HG03575 (cell line): ENCODE data around the gene CSNK1G2.

ENCODE experiments used
- ATAC-seq: cut with Tn5 transposase; IDR thresholded peaks from one replicate; pipeline ENCODE4 v1.9.1; 2021; ENCODE audit not compliant: unreplicated experiment, insufficient number of reproducible peaks, low FRiP score; ENCODE audit errors: extremely low read depth

The CSNK1G2 gene

DNA sequence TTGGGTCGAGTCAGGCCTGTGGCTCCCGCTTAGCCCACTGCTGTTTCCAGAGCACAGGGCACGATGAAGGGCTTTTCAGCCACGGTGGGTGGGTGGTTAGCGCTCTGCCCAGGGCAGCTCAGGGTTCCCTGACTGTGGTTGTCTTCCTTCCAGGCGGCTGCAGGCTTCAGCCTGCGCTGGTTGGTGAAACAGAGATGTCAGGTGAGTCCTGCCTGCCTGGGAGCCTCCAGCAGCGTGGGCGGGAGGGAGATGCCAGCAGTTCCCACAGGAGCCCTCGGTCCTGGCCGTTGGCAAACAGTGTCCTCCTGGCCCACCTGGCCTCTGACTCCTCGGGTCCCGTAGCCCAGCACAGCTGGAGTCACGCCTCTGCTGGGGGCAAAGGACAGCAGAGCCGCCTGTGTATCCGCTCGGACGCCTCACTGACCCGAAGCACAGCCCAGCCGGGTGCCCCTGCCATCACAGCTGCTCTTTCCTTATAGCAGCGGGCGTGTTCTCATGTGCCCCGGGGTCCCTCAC, 26.1 kb upstream of the CSNK1G2 start:
- ATAC-seq, result no peak

DNA sequence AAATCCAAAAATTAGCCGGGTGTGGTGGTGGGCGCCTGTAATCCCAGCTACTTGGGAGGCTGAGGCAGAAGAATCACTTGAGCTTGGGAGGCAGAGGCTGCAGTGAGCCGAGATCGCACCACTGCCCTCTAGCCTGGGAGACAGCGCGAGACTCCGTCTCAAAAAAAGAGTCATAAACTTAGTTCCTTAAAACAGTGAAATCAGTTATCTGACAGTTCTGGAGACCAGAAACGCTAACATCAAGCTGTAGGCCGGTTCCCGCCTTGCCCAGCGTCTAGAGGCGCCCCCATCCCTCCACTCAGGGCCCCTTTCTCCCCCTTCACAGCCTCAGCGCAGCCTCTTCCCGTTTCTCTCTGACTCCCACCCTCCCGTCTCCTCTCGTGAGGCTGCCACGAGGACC, 23.8 kb upstream of the CSNK1G2 start:
- no peak for ATAC-seq

DNA sequence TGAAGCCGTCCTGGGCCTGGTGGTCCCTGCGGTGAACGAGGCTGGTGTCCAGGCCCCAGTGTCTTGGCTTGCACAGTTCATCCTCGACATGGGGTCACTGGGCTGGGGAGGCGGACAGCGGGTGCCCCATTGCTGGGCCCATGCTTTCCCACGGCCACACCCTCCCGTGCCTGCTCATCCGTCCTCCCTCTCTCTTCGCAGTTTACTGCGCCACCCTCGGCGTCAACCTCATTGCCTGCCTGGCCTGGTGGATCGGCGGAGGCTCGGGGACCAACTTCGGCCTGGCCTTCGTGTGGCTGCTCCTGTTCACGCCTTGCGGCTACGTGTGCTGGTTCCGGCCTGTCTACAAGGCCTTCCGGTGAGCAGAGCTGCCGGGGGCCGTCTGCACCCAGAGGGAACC, 23.0 kb upstream of the CSNK1G2 start:
- ATAC-seq, result no peak

DNA sequence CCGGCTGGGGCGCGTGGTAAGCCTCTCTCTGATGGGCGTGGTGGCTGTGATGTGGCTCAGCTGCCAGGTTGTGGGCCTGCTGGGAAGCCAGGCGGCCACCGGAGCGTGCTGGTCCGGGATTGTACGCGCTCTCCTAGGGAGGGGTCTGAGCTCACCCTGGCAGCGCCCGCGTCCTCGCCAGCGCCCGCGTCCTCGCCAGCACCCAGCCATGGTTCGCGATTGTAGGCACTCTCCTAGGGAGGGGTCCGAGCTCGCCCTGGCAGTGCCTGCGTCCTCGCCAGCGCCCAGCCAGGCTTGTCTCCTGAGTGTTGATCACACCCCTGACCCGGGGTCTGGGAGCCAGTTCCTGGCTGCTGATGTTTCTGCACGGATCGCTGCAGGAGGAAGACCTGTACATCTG, 22.0 kb upstream of the CSNK1G2 start:
- ATAC-seq, result no peak

DNA sequence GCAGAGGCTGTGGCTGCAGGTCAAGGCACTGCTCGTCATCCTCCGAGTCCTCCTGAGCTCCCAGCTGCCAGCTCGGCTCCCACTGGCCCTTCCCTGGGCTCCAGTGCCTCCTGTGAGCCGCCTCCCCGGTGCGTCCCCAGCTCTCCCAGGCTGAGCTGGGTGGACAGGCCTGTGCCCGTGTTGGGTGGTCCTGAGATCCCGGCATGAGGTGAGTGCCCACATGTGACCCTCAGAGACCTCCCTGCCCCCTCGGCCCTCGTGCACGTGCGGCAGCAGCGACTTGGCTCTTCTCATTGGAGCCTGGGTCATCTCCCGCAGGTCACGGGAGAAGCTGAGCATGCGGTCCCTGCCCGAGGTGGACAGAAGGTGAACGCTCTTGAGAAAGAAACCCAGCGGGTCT, 20.3 kb upstream of the CSNK1G2 start:
- ATAC-seq, result no peak

DNA sequence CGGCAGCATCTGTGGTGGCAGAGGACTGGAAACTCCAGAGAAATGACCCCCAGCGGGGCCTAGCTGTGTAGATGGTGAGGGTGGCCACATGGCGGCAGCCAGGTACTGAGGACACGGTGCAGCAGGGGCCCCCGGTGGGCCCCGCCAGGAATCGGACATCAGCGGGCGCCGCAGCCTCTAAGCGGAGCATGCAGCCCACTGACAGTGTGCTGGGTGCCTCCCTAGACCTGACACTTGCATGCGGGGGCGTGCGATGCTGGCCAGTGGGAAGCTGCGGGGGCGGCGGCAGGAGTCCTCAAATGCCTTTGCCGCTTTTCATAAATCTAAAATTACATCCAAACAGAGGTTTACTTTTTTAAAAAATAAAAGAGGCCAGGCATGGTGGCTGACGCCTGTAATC, 19.6 kb upstream of the CSNK1G2 start:
- no peak for ATAC-seq

DNA sequence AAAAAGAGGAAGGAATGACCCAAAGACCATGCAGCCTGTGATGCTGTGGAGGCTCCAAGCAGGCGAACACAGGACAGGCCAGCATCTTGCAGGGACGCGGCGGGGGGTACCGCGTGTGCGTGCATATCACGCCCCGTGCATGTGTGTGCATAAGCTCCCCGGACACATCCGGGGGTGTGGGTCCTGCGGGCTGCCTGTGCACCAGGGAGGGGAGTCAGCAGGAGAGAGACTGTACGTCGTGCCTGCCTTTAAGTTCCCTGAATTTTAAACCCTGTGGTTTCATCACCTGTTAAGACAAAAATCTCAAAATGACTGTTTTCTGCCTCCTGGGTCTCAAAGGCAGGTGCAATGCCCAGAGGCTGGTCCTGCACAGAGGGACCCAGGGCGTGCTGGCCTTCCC, 19.1 kb upstream of the CSNK1G2 start:
- no peak for ATAC-seq

DNA sequence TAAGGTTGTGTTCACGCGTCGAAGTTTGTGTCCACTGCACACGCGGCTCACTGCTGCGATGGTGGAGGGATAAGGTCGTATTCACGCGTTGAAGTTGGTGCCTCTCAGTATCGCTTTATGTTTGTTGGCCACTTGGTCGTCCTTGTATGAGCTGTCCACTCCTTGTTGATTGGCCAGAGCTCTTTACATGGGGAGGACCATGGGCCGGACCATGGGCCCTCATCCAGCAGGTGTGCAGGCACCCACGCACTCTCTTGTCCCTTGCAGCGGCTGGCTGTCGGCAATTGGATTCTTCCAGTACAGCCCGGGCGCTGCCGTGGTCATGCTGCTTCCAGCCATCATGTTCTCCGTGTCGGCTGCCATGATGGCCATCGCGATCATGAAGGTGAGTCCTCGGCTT, 18.2 kb upstream of the CSNK1G2 start:
- no peak for ATAC-seq

DNA sequence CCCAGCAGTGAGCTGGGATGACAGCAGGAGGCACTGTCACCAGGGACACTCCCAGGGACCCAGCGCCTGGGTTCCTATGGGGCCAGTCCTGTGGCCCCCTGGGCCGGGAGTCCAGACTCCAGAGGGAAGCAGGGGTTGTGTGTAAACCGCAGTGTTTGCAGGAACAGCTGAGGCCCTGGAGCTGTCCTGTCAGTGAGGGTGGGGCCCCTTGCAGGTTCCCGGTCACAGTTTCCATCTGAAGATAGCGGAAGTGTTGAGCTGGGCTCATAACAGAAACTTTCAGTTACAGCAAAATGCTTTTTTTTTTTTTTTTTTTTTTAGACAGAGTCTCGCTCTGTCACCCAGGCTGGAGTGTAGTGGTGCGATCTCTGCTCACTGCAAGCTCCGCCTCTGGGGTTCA, 17.7 kb upstream of the CSNK1G2 start:
- no peak for ATAC-seq

DNA sequence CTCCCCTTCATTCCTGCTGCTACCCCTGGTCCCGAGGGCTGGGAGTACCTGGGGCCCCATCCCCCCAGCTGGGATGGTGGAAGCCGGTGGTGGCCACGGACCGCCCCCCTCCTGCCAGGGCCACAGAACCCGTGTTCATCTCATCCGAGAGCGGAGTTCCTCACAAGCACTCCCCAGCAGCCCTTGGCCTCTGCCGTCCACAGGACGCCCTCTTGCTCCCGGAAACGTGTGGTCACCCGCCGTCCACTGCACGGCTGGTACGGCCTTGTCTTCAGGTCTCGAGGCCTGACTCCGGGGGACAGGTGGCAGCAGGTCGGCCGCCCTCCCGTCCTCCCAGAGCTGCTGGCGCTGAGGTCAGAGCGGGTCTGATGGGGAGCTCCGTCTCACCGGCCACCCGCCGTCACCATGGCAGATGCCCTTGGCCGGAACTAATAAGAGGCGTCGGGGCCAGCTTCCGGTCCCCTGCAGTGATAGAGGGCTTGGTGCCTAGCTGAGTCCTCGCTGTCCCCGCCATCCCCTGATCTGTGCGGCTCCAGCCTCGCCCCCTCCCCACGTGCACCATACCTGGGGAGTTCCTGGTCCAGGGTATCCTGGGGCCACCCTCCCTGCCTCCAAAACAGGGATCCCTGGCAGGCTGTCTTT, 16.5 kb upstream of the CSNK1G2 start:
- ATAC-seq, result no peak

DNA sequence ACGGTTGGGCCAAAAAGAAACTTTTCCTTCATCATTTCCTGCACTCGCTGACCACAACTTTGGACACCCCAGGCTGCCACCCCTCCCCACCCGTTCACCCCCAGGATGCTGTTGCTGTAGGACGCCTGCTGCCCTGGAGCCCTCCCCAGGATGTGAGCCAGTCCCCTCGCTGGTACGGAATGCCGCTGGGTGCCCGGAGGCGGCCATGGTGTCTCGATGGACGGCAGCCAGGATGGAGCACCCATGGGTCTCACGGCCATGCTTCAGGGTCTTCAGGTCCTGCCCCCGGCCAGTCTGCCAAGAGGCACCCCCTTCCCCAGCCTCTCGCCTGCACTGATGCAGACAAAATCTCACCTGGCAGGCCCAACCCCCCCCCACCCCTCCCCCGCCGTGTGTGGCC, 15.4 kb upstream of the CSNK1G2 start:
- ATAC-seq, result no peak

DNA sequence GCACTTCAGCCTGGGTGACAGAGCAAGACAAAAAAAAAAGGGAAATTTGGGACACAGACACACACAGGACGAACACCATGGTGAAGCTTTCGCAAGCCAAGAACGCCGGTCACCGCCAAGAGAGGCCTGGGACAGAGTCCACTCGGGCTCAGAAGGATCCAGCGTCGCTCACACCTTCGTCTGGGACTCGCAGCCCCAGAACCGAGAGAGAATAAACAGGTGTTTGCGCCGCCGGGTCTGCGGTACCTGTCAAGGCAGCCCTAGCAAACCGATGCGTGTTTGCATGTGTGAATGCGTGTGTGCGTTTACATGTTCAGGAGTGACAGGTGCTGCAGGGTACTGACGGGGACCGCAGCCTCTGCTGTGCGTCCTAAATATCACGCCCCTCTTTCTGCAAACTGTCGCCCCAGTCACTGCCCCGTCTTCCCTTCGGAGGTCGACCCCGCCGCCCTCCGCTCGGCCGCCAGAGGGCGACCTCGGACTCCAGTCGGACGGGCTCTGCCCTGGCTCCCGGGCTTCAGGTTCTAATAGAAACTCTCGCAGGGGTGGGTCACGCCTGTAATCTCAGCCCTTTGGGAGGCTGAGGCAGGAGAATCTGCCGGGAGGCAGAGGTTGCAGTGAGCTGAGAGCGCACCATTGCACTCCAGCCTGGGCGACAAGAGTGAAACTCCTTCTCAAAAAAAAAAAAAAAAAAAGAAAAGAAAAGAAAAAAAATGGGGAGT, 11.8 kb upstream of the CSNK1G2 start:
- no peak for ATAC-seq

DNA sequence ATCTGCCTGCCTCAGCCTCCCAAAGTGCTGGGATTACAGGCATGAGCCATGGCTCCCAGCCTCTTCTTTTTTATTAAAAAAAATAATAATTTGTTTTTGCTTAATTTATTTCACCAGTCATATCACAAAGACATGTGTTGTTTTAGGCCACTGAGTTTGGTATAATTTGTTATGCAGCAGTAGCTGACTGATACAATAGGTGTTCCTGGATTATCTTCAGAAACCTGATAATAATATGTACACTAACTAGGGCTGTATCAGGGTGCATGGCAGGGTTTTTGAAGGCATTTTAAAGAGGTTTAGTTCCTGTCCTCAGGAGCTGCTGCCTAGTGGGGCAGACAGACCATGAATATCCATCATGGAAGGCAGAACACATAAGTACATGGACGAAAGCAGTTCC, 9.5 kb upstream of the CSNK1G2 start:
- ATAC-seq, result no peak

DNA sequence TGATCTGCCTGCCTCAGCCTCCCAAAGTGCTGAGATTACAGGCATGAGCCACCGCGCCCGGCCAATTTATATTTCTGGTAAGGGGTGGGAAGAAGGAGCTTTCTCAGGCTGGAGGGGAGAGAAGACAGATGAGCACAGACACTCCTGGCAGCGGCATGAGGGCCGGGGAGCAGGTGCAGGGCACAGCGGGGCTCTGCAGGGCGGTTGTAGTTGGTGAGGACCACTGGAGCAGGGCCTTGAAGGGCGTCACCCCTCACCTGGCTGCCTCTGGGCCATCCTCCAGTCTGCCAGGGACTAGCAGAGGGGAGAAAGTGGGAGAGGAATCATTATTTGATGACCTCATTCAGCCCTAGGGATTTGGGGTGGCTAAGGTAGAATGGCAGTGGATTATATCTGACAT, 8.6 kb upstream of the CSNK1G2 start:
- ATAC-seq, result no peak

DNA sequence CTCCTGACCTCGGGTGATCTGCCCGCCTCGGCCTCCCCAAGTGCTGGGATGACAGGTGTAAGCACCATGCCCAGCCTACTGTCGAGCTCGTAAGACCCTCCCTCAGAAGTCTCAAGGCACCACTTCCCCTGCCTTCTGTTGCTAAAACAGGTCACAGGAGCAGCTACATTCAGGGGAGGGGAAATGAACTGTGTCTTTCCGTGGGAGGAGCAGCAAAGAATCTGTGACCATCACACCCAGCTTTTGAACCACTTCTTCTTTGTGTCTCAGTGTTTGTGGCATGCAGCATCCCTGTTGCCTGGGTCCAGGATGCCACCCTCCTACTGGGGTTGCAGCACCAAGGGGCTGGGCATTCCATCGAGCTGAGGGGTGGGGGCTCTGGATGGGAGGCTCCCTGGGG, 7.7 kb upstream of the CSNK1G2 start:
- ATAC-seq, result no peak

DNA sequence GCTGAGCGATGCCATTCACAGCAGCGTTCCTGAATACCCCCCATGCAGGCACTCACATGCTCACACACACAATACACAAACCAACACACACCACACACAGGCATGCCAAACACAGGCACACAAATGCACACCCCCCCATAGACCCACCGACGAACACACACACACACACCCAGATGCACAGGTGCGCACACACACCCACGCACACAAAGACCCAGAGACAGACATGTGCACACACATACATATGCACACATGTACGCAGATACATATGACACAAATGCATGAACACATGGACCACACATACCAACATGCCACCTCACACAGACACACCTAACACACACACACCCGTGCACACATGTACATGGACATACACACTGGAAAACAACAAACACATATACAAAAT, 7.0 kb upstream of the CSNK1G2 start:
- ATAC-seq, result no peak

DNA sequence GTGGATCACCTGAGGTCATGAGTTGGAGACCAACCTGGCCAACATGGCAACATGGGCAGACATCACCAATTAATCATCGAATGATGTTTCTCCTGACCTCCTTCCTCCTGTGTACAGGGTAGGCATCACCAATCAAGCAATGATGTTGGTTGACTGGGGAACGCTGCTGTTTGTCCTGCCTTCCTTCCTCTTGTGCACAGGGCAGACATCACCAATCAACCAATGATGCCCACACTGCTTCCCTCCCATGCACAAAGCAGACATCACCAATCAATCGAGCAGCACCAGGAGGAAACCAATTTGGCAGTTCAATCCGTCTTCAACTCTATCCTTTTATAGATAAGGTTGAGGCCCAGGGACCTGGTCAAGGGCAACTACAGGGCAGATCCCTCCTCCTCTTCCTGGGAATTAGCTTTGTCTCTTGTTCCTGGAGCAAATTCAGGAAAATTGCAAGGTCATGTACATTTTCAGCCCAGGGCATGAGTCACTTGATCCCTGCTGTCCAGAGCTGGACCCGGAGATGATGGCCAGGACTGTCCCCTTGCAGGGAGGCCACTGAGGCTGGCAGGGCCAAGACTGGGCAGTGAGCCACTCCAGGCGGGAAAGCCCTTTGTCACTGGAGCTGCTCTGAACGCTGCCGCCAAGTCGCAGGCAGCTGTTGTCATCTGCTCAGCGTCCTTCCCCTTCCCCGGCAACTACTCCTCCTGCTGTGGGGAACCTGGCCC, 5.3 kb upstream of the CSNK1G2 start:
- ATAC-seq, result no peak

DNA sequence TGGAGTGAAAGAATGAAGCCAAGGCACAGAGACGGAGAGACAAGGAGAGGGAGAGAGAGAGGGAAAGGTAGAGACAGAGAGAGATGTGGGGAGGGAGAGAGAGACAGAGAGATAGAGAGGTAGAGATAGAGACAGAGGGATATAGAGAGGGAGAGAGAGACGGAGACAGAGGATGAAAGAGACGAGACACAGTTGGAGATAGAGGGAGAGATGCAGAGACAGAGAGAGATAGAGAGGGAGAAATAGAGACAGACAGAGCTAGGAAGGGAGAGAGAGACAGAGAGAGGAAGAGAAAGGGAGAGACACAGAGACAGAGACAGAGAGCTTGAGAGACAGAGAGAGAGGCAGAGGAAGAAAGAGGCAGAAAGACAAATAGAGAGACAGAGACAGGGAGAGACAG, 4.5 kb upstream of the CSNK1G2 start:
- no peak for ATAC-seq

DNA sequence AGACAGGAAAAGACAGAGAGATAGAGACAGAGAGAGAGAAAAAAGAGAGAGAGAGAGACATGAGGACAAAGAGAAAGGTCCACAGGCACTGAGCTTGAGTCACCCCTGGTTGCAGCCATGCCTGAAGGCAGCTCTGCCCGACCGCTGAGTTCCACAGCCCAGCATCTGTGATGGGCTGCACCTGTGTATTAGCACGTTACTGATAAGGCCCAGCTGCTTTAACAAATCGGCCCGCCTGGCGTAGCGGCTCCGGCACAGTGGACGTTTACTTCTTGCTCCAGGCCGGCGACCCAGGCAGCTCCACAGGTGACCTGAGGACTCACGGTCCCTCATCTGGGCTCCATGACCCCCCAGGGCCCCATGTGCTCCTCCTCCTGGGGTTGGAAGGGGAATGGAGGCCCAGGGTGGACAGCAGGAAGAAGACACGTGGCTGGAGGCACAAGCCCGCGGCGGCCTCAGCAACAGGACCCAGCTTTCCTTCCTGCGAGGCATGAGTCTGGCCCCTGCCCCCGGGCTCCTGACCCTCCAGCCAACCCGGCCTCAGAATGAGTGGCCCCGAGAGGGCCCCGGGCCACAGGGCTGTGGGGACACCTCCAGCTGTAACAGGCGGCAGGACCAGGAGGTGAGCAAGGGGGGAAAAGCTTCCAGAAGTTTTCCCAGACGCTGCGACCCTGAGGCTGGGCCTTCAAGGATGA, 3.9 kb upstream of the CSNK1G2 start:
- ATAC-seq, result no peak

DNA sequence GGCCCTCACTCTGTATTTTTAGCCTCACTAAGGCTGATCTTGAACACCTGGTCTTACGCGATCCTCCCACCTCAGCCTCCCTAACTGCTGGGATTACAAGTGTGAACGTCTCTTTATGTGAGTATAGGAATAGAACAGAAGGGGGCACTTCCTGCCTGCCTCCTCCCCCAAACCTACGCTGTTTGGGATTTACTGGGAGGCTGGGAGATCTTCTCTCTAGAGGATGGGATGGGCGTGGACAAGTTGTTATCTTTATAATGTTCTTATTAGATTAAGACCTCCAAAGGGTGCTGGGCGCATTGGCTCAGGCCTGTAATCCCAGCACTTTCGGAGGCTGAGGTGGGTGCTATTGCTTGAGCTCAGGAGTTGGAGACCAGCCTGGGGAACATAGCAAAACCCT, 2.9 kb upstream of the CSNK1G2 start:
- no peak for ATAC-seq
